H1 (cell line): Measurements from ENCODE around the gene ME3. TPM values are rescaled to one million over a fixed set of nuclear protein-coding genes. Genes with fewer than 3 reads are reported as not detected.

Source experiments
- CTCF ChIA-PET: fragments of 300-600 bp; sonication (Branson Sonifier 250); formaldehyde crosslinking; loops from one replicate; lab custom pipeline; 2021; ENCODE audit not compliant: partially characterized antibody; lab: Charles Lee
- POLR2A ChIA-PET: fragments of 300-600 bp; sonication (Branson Sonifier 250); formaldehyde crosslinking; loops from one replicate; lab custom pipeline; 2021; ENCODE audit warnings: inconsistent platforms; ENCODE audit not compliant: partially characterized antibody; lab: Charles Lee
- DNase-seq, 2 experiments: peaks; one replicate each; pipeline versions ENCODE4 v3.0.0 to v3.0.0-alpha.2; 2010 to 2022; ENCODE audit warnings: low spot score in 2 of 2, low read depth in 1 of 2, mixed read lengths in 1 of 2
- FAIRE-seq: peaks from 2 replicates; lab custom pipeline; 2011; peaks lifted over from hg19 to GRCh38; lab: Jason Lieb, UNC
- H2AFZ ChIP-seq: 2 replicates; pipeline ENCODE4 v1.8.1; 2012; ENCODE audit warnings: low read length, inconsistent platforms
- H2AK5ac ChIP-seq: 2 replicates; pipeline ENCODE4 v1.6.1; 2013; ENCODE audit warnings: low read depth, low read length
- H2BK120ac ChIP-seq: replicated peaks from 2 replicates; pipeline ENCODE3; 2013; ENCODE audit warnings: low read depth, low read length, inconsistent platforms
- H2BK12ac ChIP-seq: 2 replicates; pipeline ENCODE4 v1.6.1; 2013; ENCODE audit warnings: low read depth, low read length
- H2BK15ac ChIP-seq: 2 replicates; pipeline ENCODE4 v1.6.1; 2013; ENCODE audit warnings: low read length
- H2BK20ac ChIP-seq: 2 replicates; pipeline ENCODE4 v1.6.1; 2013; ENCODE audit warnings: low read length
- H2BK5ac ChIP-seq: 2 replicates; pipeline ENCODE4 v1.6.1; 2013; ENCODE audit warnings: low read depth, low read length
- H3K14ac ChIP-seq: 2 replicates; pipeline ENCODE4 v1.6.1; 2013; ENCODE audit warnings: inconsistent platforms; ENCODE audit not compliant: insufficient read length
- H3K18ac ChIP-seq: 2 replicates; pipeline ENCODE4 v1.6.1; 2013; ENCODE audit warnings: low read length; ENCODE audit errors: extremely low read depth
- H3K23ac ChIP-seq: 2 replicates; pipeline ENCODE4 v1.6.1; 2013; ENCODE audit warnings: inconsistent platforms; ENCODE audit not compliant: insufficient read length
- H3K23me2 ChIP-seq: 2 replicates; pipeline ENCODE4 v1.6.1; 2013; ENCODE audit warnings: low read depth, low read length
- H3K27ac ChIP-seq: 2 replicates; pipeline ENCODE4 v1.6.1; 2011; ENCODE audit warnings: low read depth, low read length, inconsistent platforms
- H3K27me3 ChIP-seq, 4 experiments: replicated peaks in 1 of 4; 1 replicate in 1 of 4; 2 replicates in 3 of 4; pipeline versions ENCODE4 v1.6.1 to v1.8.1; 2011 to 2013; ENCODE audit warnings: low read length in 3 of 4, mild to moderate bottlenecking in 3 of 4, inconsistent platforms in 2 of 4, mixed read lengths in 2 of 4, moderate library complexity in 1 of 4; ENCODE audit not compliant: control insufficient read depth in 3 of 4, insufficient read depth in 3 of 4; ENCODE audit errors: extremely low read depth in 1 of 4
- H3K36me3 ChIP-seq, 4 experiments: 2 replicates each; pipeline versions ENCODE4 v1.6.1 to v1.8.1; 2011 to 2013; ENCODE audit warnings: mild to moderate bottlenecking in 4 of 4, low read length in 3 of 4, moderate library complexity in 2 of 4, control low read depth in 1 of 4, inconsistent platforms in 1 of 4; ENCODE audit not compliant: insufficient read depth in 4 of 4, control insufficient read depth in 2 of 4
- H3K4ac ChIP-seq: replicated peaks from 2 replicates; pipeline ENCODE3; 2013; ENCODE audit warnings: low read length, low read depth, mixed read lengths, inconsistent platforms; ENCODE audit not compliant: insufficient read length
- H3K4me1 ChIP-seq, 4 experiments: replicated peaks in 1 of 4; 1 replicate in 1 of 4; 2 replicates in 3 of 4; pipeline versions ENCODE4 v1.6.1 to v1.8.1; 2011 to 2013; ENCODE audit warnings: low read length in 3 of 4, inconsistent platforms in 2 of 4, mixed read lengths in 1 of 4; ENCODE audit not compliant: insufficient read depth in 4 of 4, control insufficient read depth in 3 of 4
- H3K4me2 ChIP-seq, 2 experiments: 2 replicates each; pipeline versions ENCODE4 v1.6.1 to v1.8.1; 2011 to 2013; ENCODE audit warnings: low read depth in 2 of 2, low read length in 2 of 2, control low read depth in 1 of 2, inconsistent platforms in 1 of 2, mild to moderate bottlenecking in 1 of 2; ENCODE audit not compliant: insufficient read depth in 1 of 2
- H3K4me3 ChIP-seq, 4 experiments: fragments of 200-600, 300-600 bp in 1 of 4; sonication (generic), shearing (Covaris generic), sonication (Bioruptor Twin) in 1 of 4; 2 replicates each; pipeline versions ENCODE4 v1.5.1 to v1.8.1; 2011 to 2016; ENCODE audit warnings: low read length in 4 of 4, low read depth in 3 of 4, control low read depth in 2 of 4, inconsistent platforms in 2 of 4, mild to moderate bottlenecking in 2 of 4, mixed read lengths in 1 of 4, moderate library complexity in 1 of 4; ENCODE audit not compliant: insufficient read depth in 2 of 4; ENCODE audit errors: extremely low read depth in 1 of 4
- H3K56ac ChIP-seq: replicated peaks from 2 replicates; pipeline ENCODE3; 2013; ENCODE audit warnings: low read depth, mild to moderate bottlenecking, mixed read lengths, low read length, inconsistent platforms; ENCODE audit not compliant: insufficient read length
- H3K79me1 ChIP-seq: 2 replicates; pipeline ENCODE4 v1.6.1; 2013; ENCODE audit warnings: low read depth, low read length, control low read depth
- H3K79me2 ChIP-seq, 2 experiments: 2 replicates each; pipeline versions ENCODE4 v1.6.1 to v1.8.1; 2012 to 2013; ENCODE audit warnings: low read length in 2 of 2, mild to moderate bottlenecking in 2 of 2, inconsistent platforms in 1 of 2; ENCODE audit not compliant: insufficient read depth in 2 of 2, control insufficient read depth in 1 of 2
- H3K9ac ChIP-seq, 4 experiments: replicated peaks in 1 of 4; 1 replicate in 1 of 4; 2 replicates in 3 of 4; pipeline versions ENCODE4 v1.6.1 to v1.8.1; 2011 to 2013; ENCODE audit warnings: low read depth in 3 of 4, low read length in 3 of 4, control low read depth in 2 of 4, mild to moderate bottlenecking in 2 of 4, moderate library complexity in 2 of 4, inconsistent platforms in 1 of 4; ENCODE audit errors: extremely low read depth in 1 of 4
- H3K9me3 ChIP-seq, 2 experiments: 2 replicates each; pipeline versions ENCODE4 v1.6.1 to v1.8.1; 2012 to 2013; ENCODE audit warnings: mild to moderate bottlenecking in 2 of 2, moderate library complexity in 2 of 2, control low read depth in 1 of 2, inconsistent platforms in 1 of 2, low read depth in 1 of 2, low read length in 1 of 2, mixed read lengths in 1 of 2; ENCODE audit not compliant: insufficient read depth in 2 of 2
- H4K20me1 ChIP-seq, 2 experiments: replicated peaks in 1 of 2; 2 replicates each; pipeline versions ENCODE3 to v1.8.1; 2011 to 2013; ENCODE audit warnings: inconsistent platforms in 2 of 2, low read length in 2 of 2, mild to moderate bottlenecking in 1 of 2; ENCODE audit not compliant: insufficient read depth in 2 of 2, control insufficient read depth in 1 of 2
- H4K5ac ChIP-seq: 2 replicates; pipeline ENCODE4 v1.6.1; 2013; ENCODE audit warnings: low read length, low read depth, mixed read lengths, inconsistent platforms; ENCODE audit not compliant: insufficient read length
- H4K8ac ChIP-seq: 2 replicates; pipeline ENCODE4 v1.8.0; 2013; ENCODE audit warnings: mild to moderate bottlenecking, moderate library complexity, low read length, inconsistent platforms; ENCODE audit not compliant: insufficient read depth; ENCODE audit errors: extremely low read depth
- H4K91ac ChIP-seq: replicated peaks from 2 replicates; pipeline ENCODE3; 2013; ENCODE audit warnings: low read length, mixed read lengths, inconsistent platforms; ENCODE audit not compliant: insufficient read length
- SP4 ChIP-seq: IDR thresholded peaks from 2 replicates; pipeline ENCODE4 v1.6.1; 2012; ENCODE audit warnings: low read length, inconsistent platforms
- TEAD4 ChIP-seq: IDR thresholded peaks from 2 replicates; pipeline ENCODE4 v1.6.1; 2012; ENCODE audit warnings: low read depth, low read length, inconsistent platforms, mixed read lengths
- WGBS, 2 experiments: shearing (Covaris generic) in 1 of 2; methylation state at CpG; one replicate each; pipeline versions ENCODE4 v1.1.6 to v1.1.7; 2013 to 2015; ENCODE audit warnings: low lambda C conversion rate in 2 of 2, mixed read lengths in 2 of 2, inconsistent platforms in 1 of 2, low coverage in 1 of 2, missing lambda C conversion rate in 1 of 2; ENCODE audit not compliant: insufficient replicate concordance in 2 of 2, insufficient coverage in 1 of 2, insufficient read length in 1 of 2; ENCODE audit errors: extremely low coverage in 1 of 2, missing lambda C conversion rate in 1 of 2; 5-methylcytosine and 5-hydroxymethylcytosine counted together
- polyA plus RNA-seq, 7 experiments: library from polyadenylated mRNA; depleted of rRNA in 3 of 7; stranded (reverse) in 5 of 7; unstranded in 2 of 7; fragments of >200 nt in 5 of 7; fragments of 200-250 nt in 2 of 7; gene quantifications; 1 replicate in 5 of 7; 2 replicates in 1 of 7; 4 replicates in 1 of 7; pipeline versions ENCODE4 v1.2.1 to v1.2.3, GENCODE V29; 2011 to 2013; ENCODE audit warnings: missing spikeins in 2 of 7, mixed read lengths in 2 of 7
- total RNA-seq: library from RNA; stranded (reverse); fragmentation: NEBNext Ultra II Directional; extraction: Animal tissue kit (Norgen Biotek cat#: 25700); gene quantifications from 2 replicates; pipeline ENCODE4 v1.2.1, GENCODE V29; 2021

The ME3 gene
- total and polyA plus RNA-seq, 2 of the 8 experiments (the other 6 are each of a cell fraction or from before 2014, with no cell fraction given): 1.5 to 2.8 TPM

GRCh38 chr11:86577644-86578636, 94.5 kb downstream of the ME3 start:
- Histone ChIP-seq H3K9me3 (no peaks in the 10 kb centered on the region), H3K9ac (no peak overlapping the region), H3K14ac (no peak overlapping the region), H2BK12ac (no peak overlapping the region), H3K4me3 (no peak overlapping the region), H4K5ac (no peak overlapping the region), H3K23ac (no peak overlapping the region), H3K36me3 (no peaks in the 10 kb centered on the region), H3K79me1 (no peaks in the 10 kb centered on the region), H2AK5ac (no peak overlapping the region), H2AFZ (no peak overlapping the region), H4K91ac (no peak overlapping the region), H3K79me2 (no peaks in the 10 kb centered on the region), H3K23me2 (no peaks in the 10 kb centered on the region), H4K20me1 (no peaks in the 10 kb centered on the region), H2BK20ac (no peak overlapping the region), H4K8ac (no peak overlapping the region), H3K18ac (no peak overlapping the region), H3K27ac (no peak overlapping the region), H2BK120ac (no peak overlapping the region), H3K4ac (no peak overlapping the region), H3K27me3 (no peaks in the 10 kb centered on the region), H2BK5ac (no peak overlapping the region)
- WGBS, 2 experiments: 94% methylated on average over 10 of the region's 10 CpGs; no CpG with 5 or more reads in 1 of the 2 experiments
- FAIRE-seq: no peak
- POLR2A ChIA-PET: no interaction called here
- TF ChIP-seq TEAD4: no peak
- no peak for TF ChIP-seq SP4
- TF ChIP-seq, all 59 proteins: peak for 0
- no peak overlapping the region for H2BK15ac ChIP-seq
- H3K4me1 ChIP-seq: no peaks in the 10 kb centered on the region
- CTCF ChIA-PET: interaction anchor here (0.7 to 6.5 kb wide), 4 partner anchors 8 to 31 kb away, joined by 3 to 27 read pairs (median 4); no protein-coding TSS in a partner anchor
- no peak overlapping the region for H3K56ac ChIP-seq
- H3K4me2 ChIP-seq: no peak overlapping the region
- no peak for DNase-seq
